ENCODE measurements around the gene FAM180B.

Gene FAM180B

GRCh38 chr11:47592970-47593369, 6.5 kb downstream of the FAM180B start:
- DNase-seq (ENCODE audit: low spot score), result no peak
- no peak for TF ChIP-seq CTCF (IDR thresholded peaks at IDR 0.05; ENCODE audit: extremely low read depth, missing control alignments)

GRCh38 chr11:47593492-47593933, 7.0 kb downstream of the FAM180B start:
- no peak for DNase-seq (ENCODE audit: low spot score)
- TF ChIP-seq CTCF (IDR thresholded peaks at IDR 0.05; ENCODE audit: extremely low read depth, missing control alignments), result no peak

GRCh38 chr11:47593934-47594855, 7.7 kb downstream of the FAM180B start, which contains the start of gene C1QTNF4:
Gene C1QTNF4, minus strand, starts transcription at chr11:47594411. Its CDS starts 3,601 bp downstream, at chr11:47590810.
- TF ChIP-seq CTCF (IDR thresholded peaks at IDR 0.05; ENCODE audit: extremely low read depth, missing control alignments), result no peak
- DNase-seq (ENCODE audit: low spot score), result no peak

GRCh38 chr11:47595029-47595428, 8.6 kb downstream of the FAM180B start:
- DNase-seq (ENCODE audit: low spot score), result no peak
- no peak for TF ChIP-seq CTCF (IDR thresholded peaks at IDR 0.05; ENCODE audit: extremely low read depth, missing control alignments)

GRCh38 chr11:47595967-47596366, 9.5 kb downstream of the FAM180B start:
- no peak for TF ChIP-seq CTCF (IDR thresholded peaks at IDR 0.05; ENCODE audit: extremely low read depth, missing control alignments)

GRCh38 chr11:47599902-47600301, 13.4 kb downstream of the FAM180B start:
- DNase-seq (ENCODE audit: low spot score), result no peak
- no peak for TF ChIP-seq CTCF (IDR thresholded peaks at IDR 0.05; ENCODE audit: extremely low read depth, missing control alignments)

More at GRCh38 chr11:47595967-47596366, 9.5 kb downstream of the FAM180B start:
- no peak for DNase-seq (ENCODE audit: low spot score)

GRCh38 chr11:47603295-47603694, 16.8 kb downstream of the FAM180B start:
- DNase-seq (ENCODE audit: low spot score), result no peak
- TF ChIP-seq CTCF (IDR thresholded peaks at IDR 0.05; ENCODE audit: extremely low read depth, missing control alignments), result no peak

Measured in GM20000 (cell line).